Mammary epithelial cell (primary cell): Measurements from ENCODE around the gene KIF23.

ENCODE experiments used
- EZH2 ChIP-seq: IDR thresholded peaks from 2 replicates; pipeline ENCODE4 v1.6.1; 2012; ENCODE audit warnings: low read length, inconsistent platforms, borderline replicate concordance
- TF ChIP-seq, protein P1 (sequence below), 2 donors: IDR thresholded peaks in 1 of 2; conservative IDR thresholded peaks in 1 of 2; 2 replicates each; pipeline ENCODE4 v1.5.1; 2011 to 2012; ENCODE audit warnings: inconsistent platforms in 2 of 2, low read length in 2 of 2, mild to moderate bottlenecking in 2 of 2, control low read depth in 1 of 2, low read depth in 1 of 2; ENCODE audit not compliant: insufficient read depth in 1 of 2; ENCODE audit errors: extremely low read depth in 1 of 2

DNA sequence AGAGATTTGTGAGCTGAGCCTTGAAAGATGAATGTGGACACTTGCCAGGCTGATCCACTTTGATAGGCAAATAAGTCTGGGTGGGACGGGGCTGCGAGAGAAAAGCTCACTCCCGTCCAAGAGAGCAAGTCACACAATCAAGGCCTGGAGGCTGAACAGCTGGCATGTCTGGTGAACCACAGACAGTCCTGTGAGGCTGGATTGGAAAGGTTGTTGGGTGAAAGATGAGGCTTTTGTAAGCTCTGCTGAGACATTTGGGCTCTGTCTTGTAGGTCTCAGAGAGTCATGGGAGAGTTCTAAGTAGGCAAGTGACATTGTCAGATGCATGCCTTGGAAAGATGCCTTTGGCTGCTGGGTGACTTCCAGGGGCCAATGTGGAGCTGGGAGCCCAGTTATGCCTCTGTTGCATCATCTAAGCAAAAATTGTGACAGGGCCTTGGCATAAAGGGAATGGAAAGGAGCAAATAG, 76.9 kb downstream of the KIF23 start:
- TF ChIP-seq, protein P1, sequence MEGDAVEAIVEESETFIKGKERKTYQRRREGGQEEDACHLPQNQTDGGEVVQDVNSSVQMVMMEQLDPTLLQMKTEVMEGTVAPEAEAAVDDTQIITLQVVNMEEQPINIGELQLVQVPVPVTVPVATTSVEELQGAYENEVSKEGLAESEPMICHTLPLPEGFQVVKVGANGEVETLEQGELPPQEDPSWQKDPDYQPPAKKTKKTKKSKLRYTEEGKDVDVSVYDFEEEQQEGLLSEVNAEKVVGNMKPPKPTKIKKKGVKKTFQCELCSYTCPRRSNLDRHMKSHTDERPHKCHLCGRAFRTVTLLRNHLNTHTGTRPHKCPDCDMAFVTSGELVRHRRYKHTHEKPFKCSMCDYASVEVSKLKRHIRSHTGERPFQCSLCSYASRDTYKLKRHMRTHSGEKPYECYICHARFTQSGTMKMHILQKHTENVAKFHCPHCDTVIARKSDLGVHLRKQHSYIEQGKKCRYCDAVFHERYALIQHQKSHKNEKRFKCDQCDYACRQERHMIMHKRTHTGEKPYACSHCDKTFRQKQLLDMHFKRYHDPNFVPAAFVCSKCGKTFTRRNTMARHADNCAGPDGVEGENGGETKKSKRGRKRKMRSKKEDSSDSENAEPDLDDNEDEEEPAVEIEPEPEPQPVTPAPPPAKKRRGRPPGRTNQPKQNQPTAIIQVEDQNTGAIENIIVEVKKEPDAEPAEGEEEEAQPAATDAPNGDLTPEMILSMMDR (conservative IDR thresholded peaks at IDR 0.05 in 1 of 2, IDR thresholded peaks at IDR 0.05 in 1 of 2; ENCODE audit: extremely low read depth in 1 of 2, insufficient read depth in 1 of 2, low read depth in 1 of 2, low read length in 2 of 2), result no peak
- TF ChIP-seq EZH2, result no peak
